GM15510 (cell line): ENCODE measurements around the gene NKAIN2.

Experiments used
- POLR2A ChIP-seq: IDR thresholded peaks from 3 replicates; pipeline ENCODE4 v1.6.1; 2011; ENCODE audit warnings: borderline replicate concordance; ENCODE audit not compliant: insufficient read length; ENCODE audit errors: extremely low read depth

The NKAIN2 gene

DNA sequence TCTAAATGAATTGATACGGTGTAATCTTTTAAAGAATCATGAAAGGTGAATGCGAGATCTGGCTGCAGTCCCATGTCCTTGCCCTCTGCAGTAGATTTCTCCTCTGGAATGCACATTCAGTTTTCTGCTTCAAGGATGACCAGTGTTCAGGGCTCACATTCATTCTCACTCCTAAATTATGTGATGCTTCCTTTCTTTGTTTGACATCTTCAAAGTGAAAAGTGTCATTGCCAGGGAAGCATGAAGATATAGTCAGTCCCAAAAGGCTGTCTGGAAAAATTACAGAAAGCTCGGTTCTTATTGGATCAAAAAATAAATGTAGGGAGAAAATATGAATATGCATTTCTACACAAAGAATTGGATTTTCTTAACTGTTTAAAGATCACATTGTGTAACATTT is 395.6 kb downstream of the NKAIN2 start:
- no peak for TF ChIP-seq POLR2A

- TF ChIP-seq POLR2A, result no peak
Observed at GRCh38 chr6:124200661-124201060, 397.0 kb downstream of the NKAIN2 start.

GRCh38 chr6:124203101-124203811 is 399.6 kb downstream of the NKAIN2 start:
- TF ChIP-seq POLR2A, result no peak

- no peak for TF ChIP-seq POLR2A
Observed at GRCh38 chr6:124203812-124204167, 400.1 kb downstream of the NKAIN2 start.

DNA sequence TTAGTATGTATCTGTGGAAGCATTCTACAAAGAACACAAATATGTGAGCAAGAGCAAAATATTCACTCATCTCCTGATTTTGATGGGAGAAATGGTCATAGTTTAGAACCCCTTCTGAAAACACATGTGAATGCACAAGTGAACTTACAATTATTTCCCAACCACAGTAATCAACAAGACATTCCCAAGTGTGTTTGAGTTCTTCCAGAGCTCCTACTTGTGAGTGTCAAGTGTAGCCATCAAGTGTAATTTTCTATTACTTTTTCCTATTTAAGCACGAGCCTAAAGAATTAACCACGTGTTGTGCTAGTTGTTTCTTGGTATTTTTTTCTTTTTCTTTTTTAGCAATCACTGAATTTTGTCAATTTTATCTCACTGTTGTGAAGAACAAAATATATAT is 402.3 kb downstream of the NKAIN2 start:
- TF ChIP-seq POLR2A, result no peak

GRCh38 chr6:124223611-124224345 is 420.1 kb downstream of the NKAIN2 start:
- no peak for TF ChIP-seq POLR2A

DNA sequence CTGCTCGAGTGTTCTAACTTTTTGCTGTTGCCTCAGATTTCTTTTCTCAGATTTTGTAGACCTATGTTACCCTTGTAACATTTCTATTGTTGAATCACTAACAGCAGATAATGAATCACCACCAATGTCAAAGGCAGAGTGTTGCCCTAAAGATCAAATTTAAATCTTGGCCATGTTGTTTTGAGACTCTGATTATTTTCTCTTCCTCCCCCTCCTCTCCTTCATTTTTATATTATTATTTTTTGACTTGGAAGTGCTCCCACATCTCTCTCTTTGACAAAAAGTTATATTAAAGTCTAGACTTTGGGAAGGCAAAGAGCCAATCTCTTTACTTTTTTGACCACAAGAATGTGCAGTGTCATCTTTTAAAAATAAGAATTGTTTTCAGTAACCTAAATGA is 422.7 kb downstream of the NKAIN2 start:
- no peak for TF ChIP-seq POLR2A

DNA sequence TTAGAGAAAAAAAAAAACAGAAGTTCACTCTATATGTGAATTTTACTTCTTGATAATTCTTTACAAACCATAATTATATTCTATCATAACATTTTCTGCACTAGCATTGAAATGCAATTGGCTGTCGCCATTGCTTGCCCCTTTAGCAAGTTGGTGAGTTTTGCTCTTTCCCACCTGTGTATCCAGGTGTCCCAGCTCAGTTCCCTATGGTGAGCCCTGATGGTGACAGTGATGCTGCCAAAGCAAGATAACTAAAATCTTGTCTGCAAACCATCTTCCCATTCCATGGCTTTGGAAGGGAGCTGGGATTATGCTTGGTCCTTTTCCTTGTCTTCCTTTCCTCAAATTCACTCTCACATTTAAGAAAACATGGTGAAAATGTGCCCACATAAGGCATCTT is 429.6 kb downstream of the NKAIN2 start:
- no peak for TF ChIP-seq POLR2A

DNA sequence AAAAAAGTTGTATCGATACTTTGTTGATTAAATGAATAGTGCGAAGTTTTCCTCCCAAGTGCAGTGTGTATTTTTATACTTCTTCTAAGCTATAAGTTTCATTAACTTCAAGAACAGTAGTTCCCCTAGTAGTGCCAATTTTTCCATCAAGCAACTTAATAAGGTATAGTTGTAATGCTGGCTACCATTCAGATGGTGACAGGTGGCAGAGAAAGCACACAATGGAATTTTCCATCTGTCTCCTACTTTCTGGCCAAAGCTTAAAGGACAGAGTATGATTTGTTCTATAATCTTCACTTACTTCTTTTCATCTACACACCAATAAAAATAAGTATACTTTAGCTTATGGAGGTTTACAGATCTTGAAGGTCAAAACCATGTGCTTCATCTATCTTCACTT is 431.1 kb downstream of the NKAIN2 start:
- no peak for TF ChIP-seq POLR2A

GRCh38 chr6:124237911-124238310 is 434.2 kb downstream of the NKAIN2 start:
- no peak for TF ChIP-seq POLR2A

- no peak for TF ChIP-seq POLR2A
Observed at GRCh38 chr6:124254941-124255685, 451.4 kb downstream of the NKAIN2 start.

GRCh38 chr6:124260337-124260736 is 456.7 kb downstream of the NKAIN2 start:
- TF ChIP-seq POLR2A, result no peak

- no peak for TF ChIP-seq POLR2A
Observed at GRCh38 chr6:124269733-124270132, 466.1 kb downstream of the NKAIN2 start.

DNA sequence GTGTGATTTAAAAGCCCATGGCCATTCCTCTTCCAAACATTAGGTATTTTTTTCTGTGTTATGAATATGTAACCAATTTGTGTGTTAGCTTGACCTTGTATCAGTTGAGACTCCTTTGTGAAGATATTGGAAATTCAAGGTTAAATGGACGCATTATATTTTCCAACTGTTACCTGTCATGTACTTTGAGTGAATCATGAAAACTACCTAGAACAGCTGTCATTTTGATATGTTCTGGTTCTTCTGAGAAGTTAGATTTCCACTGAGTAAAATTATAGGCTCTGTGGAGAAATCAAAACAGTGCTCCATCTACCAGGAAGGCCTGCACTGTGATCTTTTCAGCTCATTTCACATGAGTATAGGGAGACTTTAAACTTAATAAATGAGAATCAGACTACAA is 470.0 kb downstream of the NKAIN2 start:
- no peak for TF ChIP-seq POLR2A

DNA sequence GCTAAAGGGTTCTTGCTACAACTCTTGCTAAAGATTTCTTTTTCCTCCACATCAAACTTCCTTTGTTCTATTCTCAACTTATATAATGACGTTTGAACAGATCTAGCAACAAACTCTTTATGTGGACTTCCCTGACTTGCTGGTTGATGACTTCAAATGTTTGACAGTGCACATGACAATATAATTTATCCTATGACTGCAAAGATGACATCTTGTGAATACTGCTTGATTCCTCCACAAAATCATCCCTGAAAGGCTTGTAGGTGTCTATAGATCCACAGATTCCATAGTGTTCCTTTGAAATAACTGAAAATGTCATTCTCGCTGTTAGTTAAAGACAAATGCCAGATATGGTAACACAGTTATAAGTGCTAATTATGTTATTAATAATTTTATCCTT is 478.9 kb downstream of the NKAIN2 start:
- TF ChIP-seq POLR2A, result no peak
